Measurements from ENCODE around the gene VEPH1. TPM values are rescaled to one million over a fixed set of nuclear protein-coding genes. Genes with fewer than 3 reads are reported as not detected.
A peak's percentile ranks its signal among the peaks of the same experiment; 100 is the strongest.

The VEPH1 gene
- total RNA-seq, 1 experiment from 2014 or later: 7.7 TPM

- Histone ChIP-seq H3K23ac (ENCODE audit: insufficient read length, low read depth, low read length) (no peak overlapping the region), H3K79me1 (ENCODE audit: insufficient read depth, low read depth, low read length, poor library complexity, severe bottlenecking) (no peaks in the 10 kb centered on the region), H3T11ph (ENCODE audit: low read length) (no peak overlapping the region), H3K18ac (ENCODE audit: insufficient read length, low read depth, low read length) (no peak overlapping the region), H2AK5ac (ENCODE audit: insufficient read length, low read length) (no peak overlapping the region), H3K4me2 (ENCODE audit: insufficient read depth, insufficient read length, low read length) (no peak overlapping the region), H2BK20ac (ENCODE audit: low read depth, low read length, poor library complexity, severe bottlenecking) (no peak overlapping the region), H3K27me3 (ENCODE audit: insufficient read depth, low read length) (no peaks in the 10 kb centered on the region), H2BK5ac (ENCODE audit: insufficient read length, low read length) (no peak overlapping the region), H3K27ac (ENCODE audit: insufficient read length, low read depth, low read length) (no peak overlapping the region), H3K14ac (ENCODE audit: insufficient read depth, low read length) (no peak overlapping the region), H2BK15ac (ENCODE audit: low read depth, low read length) (no peak overlapping the region), H3K56ac (ENCODE audit: insufficient read length, low read depth, low read length) (no peak overlapping the region), H4K20me1 (ENCODE audit: control insufficient read depth, insufficient read depth, insufficient read length) (no peaks in the 10 kb centered on the region), H3K79me2 (ENCODE audit: insufficient read depth, low read length) (no peaks in the 10 kb centered on the region), H3K4ac (ENCODE audit: low read depth, low read length) (no peak overlapping the region), H3K9me3 (ENCODE audit: control insufficient read depth, low read depth, low read length) (no peaks in the 10 kb centered on the region), H4K8ac (replicated peaks; ENCODE audit: insufficient read length, low read depth, low read length) (no peak overlapping the region), H2BK12ac (ENCODE audit: insufficient read length, low read depth, low read length) (no peak overlapping the region), H2AFZ (ENCODE audit: low read length) (no peak overlapping the region), H4K91ac (ENCODE audit: insufficient read length, low read depth, low read length) (no peak overlapping the region), H4K5ac (ENCODE audit: insufficient read length, low read depth, low read length) (no peak overlapping the region), H3K9ac (ENCODE audit: extremely low read depth, insufficient read length, low read length) (no peak overlapping the region), H3K4me1 (ENCODE audit: insufficient read depth, low read length) (no peaks in the 10 kb centered on the region), H2BK120ac (ENCODE audit: low read depth, low read length, poor library complexity, severe bottlenecking) (no peak overlapping the region), H3K23me2 (ENCODE audit: insufficient read length, low read depth, low read length, poor library complexity, severe bottlenecking) (no peaks in the 10 kb centered on the region)
- H3K36me3 Mint-ChIP-seq (ENCODE audit: insufficient read depth in 1 of 3, low read depth in 3 of 3): no peaks in the 10 kb centered on the region
- H3K4me3 Mint-ChIP-seq: no peak overlapping the region
- TF ChIP-seq, protein P1, sequence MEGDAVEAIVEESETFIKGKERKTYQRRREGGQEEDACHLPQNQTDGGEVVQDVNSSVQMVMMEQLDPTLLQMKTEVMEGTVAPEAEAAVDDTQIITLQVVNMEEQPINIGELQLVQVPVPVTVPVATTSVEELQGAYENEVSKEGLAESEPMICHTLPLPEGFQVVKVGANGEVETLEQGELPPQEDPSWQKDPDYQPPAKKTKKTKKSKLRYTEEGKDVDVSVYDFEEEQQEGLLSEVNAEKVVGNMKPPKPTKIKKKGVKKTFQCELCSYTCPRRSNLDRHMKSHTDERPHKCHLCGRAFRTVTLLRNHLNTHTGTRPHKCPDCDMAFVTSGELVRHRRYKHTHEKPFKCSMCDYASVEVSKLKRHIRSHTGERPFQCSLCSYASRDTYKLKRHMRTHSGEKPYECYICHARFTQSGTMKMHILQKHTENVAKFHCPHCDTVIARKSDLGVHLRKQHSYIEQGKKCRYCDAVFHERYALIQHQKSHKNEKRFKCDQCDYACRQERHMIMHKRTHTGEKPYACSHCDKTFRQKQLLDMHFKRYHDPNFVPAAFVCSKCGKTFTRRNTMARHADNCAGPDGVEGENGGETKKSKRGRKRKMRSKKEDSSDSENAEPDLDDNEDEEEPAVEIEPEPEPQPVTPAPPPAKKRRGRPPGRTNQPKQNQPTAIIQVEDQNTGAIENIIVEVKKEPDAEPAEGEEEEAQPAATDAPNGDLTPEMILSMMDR (conservative IDR thresholded peaks at IDR 0.05): no peak
- DNase-seq: no peak
- no CpG with 5 or more reads among the region's 4 CpGs for WGBS (ENCODE audit: extremely low coverage, insufficient read length, low lambda C conversion rate)
- H3K4me1 Mint-ChIP-seq: peaks cover 10% of the 10 kb centered on the region in 2 experiments
- no peaks in the 10 kb centered on the region; the same call in 1 of the 2 replicates for H3K27me3 Mint-ChIP-seq (ENCODE audit: low read depth)
- peak overlapping the region in 1 of 3 experiments; percentile 12; a peak in 1 of 7 replicates for H3K27ac Mint-ChIP-seq
- no peaks in the 10 kb centered on the region for H3K9me3 Mint-ChIP-seq
These were observed 133.3 kb downstream of the VEPH1 start for GRCh38 chr3:157369727-157370421.
